ENCODE data around the gene PTH1R.

The PTH1R gene

DNA sequence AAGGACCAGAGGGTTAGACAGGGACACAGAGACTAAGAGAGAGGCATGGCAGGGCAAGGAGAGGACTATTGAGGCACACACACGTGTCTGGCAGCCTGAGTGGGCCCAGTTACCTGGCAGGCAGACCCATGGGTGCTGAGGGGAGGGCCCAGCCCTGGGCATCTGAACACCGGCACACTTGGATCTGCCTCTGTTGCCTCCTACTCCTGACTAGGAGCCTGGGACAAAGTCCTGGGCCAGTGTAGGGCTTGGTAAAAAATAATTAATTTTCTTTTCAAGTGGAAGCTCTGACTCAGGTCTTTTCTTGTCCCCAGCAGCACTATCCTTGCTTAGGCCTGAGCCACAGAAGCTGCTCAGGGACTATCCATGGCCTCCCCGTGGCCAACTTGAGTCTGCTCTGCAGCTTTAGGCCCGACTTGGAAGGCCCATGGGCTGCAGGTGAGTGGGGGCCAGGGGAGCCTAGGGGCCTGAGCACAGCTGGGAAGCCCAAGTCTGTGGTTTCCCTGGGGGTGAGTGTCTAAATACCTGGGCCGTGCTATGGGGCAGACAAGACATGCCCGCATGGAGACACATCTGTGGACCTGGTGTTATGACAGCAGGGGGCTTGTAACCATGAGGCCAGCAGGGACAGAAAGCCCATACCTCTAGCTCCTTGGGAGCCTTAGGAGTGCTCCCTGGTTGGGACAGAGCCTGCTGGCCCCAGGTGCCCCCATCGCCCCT is at the start of gene PTH1R:
PTH1R (plus strand) TSS at position 316 of the 720 bp plus-strand sequence. CDS start 5,839 bp downstream, outside the sequence.
- Histone ChIP-seq H3K27me3 (replicated peaks) (peaks cover 13% of the 10 kb centered on the region), H3K36me3 (replicated peaks) (no peaks in the 10 kb centered on the region), H3K4me3 (ENCODE audit: low read depth, low read length) (no peak within 1 kb of the TSS), H3K27ac (no peak within 1 kb of the TSS)
- DNase-seq: no peak
- TF ChIP-seq, protein P1, sequence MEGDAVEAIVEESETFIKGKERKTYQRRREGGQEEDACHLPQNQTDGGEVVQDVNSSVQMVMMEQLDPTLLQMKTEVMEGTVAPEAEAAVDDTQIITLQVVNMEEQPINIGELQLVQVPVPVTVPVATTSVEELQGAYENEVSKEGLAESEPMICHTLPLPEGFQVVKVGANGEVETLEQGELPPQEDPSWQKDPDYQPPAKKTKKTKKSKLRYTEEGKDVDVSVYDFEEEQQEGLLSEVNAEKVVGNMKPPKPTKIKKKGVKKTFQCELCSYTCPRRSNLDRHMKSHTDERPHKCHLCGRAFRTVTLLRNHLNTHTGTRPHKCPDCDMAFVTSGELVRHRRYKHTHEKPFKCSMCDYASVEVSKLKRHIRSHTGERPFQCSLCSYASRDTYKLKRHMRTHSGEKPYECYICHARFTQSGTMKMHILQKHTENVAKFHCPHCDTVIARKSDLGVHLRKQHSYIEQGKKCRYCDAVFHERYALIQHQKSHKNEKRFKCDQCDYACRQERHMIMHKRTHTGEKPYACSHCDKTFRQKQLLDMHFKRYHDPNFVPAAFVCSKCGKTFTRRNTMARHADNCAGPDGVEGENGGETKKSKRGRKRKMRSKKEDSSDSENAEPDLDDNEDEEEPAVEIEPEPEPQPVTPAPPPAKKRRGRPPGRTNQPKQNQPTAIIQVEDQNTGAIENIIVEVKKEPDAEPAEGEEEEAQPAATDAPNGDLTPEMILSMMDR (IDR thresholded peaks at IDR 0.05; ENCODE audit: low read depth, low read length, missing control alignments): no peak
- in situ Hi-C loops (cut with HindIII; ENCODE audit: low pct_ligation_motif_present, low sequenced_read_pairs): no loop called here

DNA sequence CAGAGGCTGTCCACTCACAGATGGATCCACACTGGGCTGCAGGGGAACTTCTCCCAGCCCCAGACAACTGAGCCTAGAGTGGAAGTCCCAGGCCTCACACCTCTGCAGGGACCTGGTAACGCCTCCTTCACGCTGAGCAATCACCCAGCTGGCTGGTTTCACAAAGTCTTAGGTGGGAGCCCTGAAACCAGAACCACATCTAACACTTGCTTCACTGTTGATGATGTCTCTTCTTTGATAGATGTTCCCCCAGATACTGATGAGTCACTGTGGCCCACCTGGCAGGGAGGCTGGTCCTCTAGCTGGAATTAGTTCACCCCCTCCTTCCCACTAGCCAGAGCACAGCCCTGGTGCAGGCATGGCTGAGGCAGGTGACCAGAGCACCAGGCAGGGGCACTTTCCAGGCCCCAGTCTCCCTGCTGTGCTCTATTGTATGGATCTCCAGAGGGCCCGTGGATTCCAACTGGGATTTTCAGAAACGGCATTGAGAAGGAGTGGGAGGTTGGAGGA is 47.8 kb upstream of the PTH1R start:
- Histone ChIP-seq H3K27ac (no peak overlapping the region), H3K27me3 (replicated peaks) (no peaks in the 10 kb centered on the region), H3K36me3 (replicated peaks) (no peaks in the 10 kb centered on the region), H3K4me3 (ENCODE audit: low read depth, low read length) (no peak overlapping the region)
- TF ChIP-seq, protein P1 (IDR thresholded peaks at IDR 0.05; ENCODE audit: low read depth, low read length, missing control alignments): no peak
- in situ Hi-C loops (cut with HindIII; ENCODE audit: low pct_ligation_motif_present, low sequenced_read_pairs): no loop called here
- DNase-seq: no peak

DNA sequence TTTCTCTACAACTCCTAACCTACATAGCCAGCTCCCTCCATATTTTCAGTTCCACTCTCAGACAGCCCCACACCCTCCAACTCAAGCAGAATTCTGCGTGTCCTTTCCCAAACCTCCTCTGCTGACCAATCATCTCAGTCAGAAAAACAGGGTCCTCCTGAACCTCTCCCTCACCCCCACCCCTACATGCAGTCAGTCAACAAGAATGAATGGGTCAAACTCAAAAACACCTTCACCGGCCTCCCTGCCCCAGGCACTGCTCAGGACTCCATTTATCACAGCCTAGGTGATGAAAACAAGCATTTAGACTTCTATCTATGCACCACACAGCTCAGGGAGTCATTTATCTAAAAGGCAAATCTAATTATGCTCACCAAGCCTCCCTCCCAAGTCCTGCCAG is 46.7 kb upstream of the PTH1R start:
- no peak for DNase-seq
- TF ChIP-seq, protein P1 (IDR thresholded peaks at IDR 0.05; ENCODE audit: low read depth, low read length, missing control alignments): no peak
- Histone ChIP-seq H3K27me3 (replicated peaks) (no peaks in the 10 kb centered on the region), H3K36me3 (replicated peaks) (no peaks in the 10 kb centered on the region), H3K27ac (no peak overlapping the region), H3K4me3 (ENCODE audit: low read depth, low read length) (no peak overlapping the region)
- in situ Hi-C loops (cut with HindIII; ENCODE audit: low pct_ligation_motif_present, low sequenced_read_pairs): no loop called here

DNA sequence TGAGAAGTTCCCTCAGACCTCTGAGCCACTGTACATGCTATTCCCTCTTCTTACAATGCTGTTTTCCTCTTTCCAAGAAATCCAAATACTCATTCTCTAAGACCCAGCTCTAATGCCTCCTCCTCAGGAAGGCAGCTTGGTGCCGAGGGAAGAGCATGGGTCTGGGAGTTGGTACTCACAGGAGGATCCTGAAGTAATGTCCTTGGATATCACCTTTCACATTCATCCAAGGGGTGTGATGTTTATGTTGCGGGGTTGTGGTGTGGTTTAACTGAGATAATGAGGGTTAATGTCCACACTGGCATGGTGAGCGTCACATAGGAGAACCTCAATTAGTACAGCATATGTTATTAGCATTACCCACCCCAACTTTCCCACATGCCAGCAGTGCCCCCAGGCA is 46.2 kb upstream of the PTH1R start:
- no peak for DNase-seq

DNA sequence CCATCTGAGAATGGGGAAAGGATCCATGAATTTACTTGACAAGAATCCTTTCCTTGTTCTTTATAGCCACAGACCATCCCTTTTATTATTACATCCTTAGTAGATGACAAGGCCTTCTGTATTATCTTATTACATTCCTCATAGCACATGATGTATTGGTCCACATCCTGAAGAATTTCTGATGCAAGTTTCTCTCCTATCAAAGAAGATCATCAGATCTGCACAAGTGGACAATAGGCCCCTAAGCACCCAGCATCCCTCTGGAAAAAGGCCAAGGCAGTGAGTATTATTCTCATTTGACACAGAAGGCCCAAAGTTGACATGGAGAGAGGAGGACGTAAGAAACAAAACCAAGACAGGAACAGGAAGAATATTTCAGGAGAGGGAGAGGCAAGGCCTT is 45.7 kb upstream of the PTH1R start:
- DNase-seq: no peak
- H3K27ac ChIP-seq: no peak overlapping the region
- no peak overlapping the region for H3K4me3 ChIP-seq (ENCODE audit: low read depth, low read length)
- in situ Hi-C loops (cut with HindIII; ENCODE audit: low pct_ligation_motif_present, low sequenced_read_pairs): no loop called here
- TF ChIP-seq, protein P1 (IDR thresholded peaks at IDR 0.05; ENCODE audit: low read depth, low read length, missing control alignments): no peak
- no peaks in the 10 kb centered on the region for H3K36me3 ChIP-seq (replicated peaks)
- no peaks in the 10 kb centered on the region for H3K27me3 ChIP-seq (replicated peaks)

More for the DNA sequence above, 46.2 kb upstream of the PTH1R start:
- H3K27ac ChIP-seq: no peak overlapping the region
- H3K27me3 ChIP-seq (replicated peaks): no peaks in the 10 kb centered on the region
- H3K4me3 ChIP-seq (ENCODE audit: low read depth, low read length): no peak overlapping the region
- TF ChIP-seq, protein P1 (IDR thresholded peaks at IDR 0.05; ENCODE audit: low read depth, low read length, missing control alignments): no peak
- no peaks in the 10 kb centered on the region for H3K36me3 ChIP-seq (replicated peaks)
- in situ Hi-C loops (cut with HindIII; ENCODE audit: low pct_ligation_motif_present, low sequenced_read_pairs): no loop called here
